Right lobe of liver (tissue), 4 donors: ENCODE data around the gene RBM19.

Experiments
- CTCF ChIP-seq, 4 donors: fragments of 200-600 bp in 3 of 4; fragments of 450-650 bp in 1 of 4; IDR thresholded peaks; one replicate each; pipeline versions ENCODE4 v1.5.1 to v1.8.0; 2016 to 2022; ENCODE audit warnings: antibody characterized with exemption in 4 of 4, mild to moderate bottlenecking in 2 of 4
- POLR2A ChIP-seq: fragments of 450-650 bp; IDR thresholded peaks from one replicate; pipeline ENCODE4 v1.6.1; 2017; ENCODE audit warnings: antibody characterized with exemption, mild to moderate bottlenecking
- donor health status: DM: no; HTN: no; CAD: no.
- donor health status: DM: no; HTN: no; CAD: no.
- donor health status: DM: no; HTN: yes; CAD: no.

DNA sequence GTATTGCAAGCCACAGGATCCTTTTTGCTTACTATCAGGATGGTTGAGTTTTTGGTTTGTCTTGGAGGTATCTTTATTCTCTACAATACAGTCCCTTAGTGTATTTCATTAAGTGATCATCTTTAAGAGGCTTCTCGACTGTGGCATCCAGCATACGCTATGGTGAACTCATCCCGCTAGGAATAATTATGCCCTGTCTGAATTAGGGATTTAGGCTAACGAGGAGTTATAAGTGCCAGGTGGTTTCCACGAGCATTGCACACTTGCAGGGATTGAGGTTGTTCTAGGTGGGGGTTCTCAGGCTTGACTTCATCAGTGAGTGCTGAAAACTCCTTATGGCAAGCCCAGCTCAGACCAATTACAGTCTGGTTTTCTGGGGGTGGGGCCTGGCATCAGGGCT, 37.2 kb upstream of the RBM19 start:
- TF ChIP-seq CTCF (IDR thresholded peaks at IDR 0.05) (no peak), POLR2A (no peak)
